ENCODE data around the gene RIPPLY3.
A peak's percentile ranks its signal among the peaks of the same experiment; 100 is the strongest.
"Not testable (repeated sequence)": the region's sequence is repeated elsewhere in the genome, so short reads cannot be mapped to it uniquely, and the experiment has no call there.

Gene RIPPLY3

DNA sequence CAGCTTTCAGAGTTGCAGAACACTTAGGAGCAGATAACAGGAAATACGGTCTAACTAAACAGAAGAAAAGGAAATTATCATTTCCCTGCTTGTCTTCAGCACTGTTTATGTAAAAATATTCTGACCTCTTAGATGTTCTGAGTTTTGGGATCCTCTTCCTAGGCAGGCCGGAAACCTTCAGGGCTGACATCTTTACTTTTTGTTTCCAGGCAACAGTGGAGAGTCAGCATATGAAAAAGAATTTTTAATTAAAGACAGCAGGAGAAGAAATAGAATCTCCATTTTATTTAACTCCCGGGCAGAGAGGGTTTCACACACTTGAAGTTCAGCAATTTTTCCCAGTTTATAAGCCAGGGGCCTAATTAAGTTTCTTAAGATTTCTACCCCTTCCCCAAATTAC, 5.1 kb upstream of the RIPPLY3 start:
- ChIA-PET POLR2A (no interaction called here), CTCF (interaction anchor here (0.7 to 5.1 kb wide), 6 partner anchors 9 to 86 kb away, joined by 3 to 30 read pairs (median 5); no protein-coding TSS in a partner anchor)
- H3K4me3 ChIP-seq (ENCODE audit: low read depth, low read length) = no peak overlapping the region
- TF ChIP-seq ZNF513 (tag by site-specific recombination; IDR thresholded peaks at IDR 0.05) (no peak), ZNF610 (tag by site-specific recombination; IDR thresholded peaks at IDR 0.05; ENCODE audit: borderline replicate concordance) (no peak), ZBTB17 (tag by site-specific recombination; IDR thresholded peaks at IDR 0.05) (no peak), ZNF274 (IDR thresholded peaks at IDR 0.05; ENCODE audit: low read length) (no peak), ZNF274 (tag by site-specific recombination; IDR thresholded peaks at IDR 0.05; ENCODE audit: borderline replicate concordance) (no peak), ZNF324 (tag by site-specific recombination; IDR thresholded peaks at IDR 0.05) (no peak), ZNF394 (tag by site-specific recombination; IDR thresholded peaks at IDR 0.05; ENCODE audit: borderline replicate concordance) (no peak), ZNF423 (tag by site-specific recombination; IDR thresholded peaks at IDR 0.05) (no peak), ZNF350 (tag by site-specific recombination; IDR thresholded peaks at IDR 0.05) (no peak), SALL2 (tag by site-specific recombination; IDR thresholded peaks at IDR 0.05; ENCODE audit: borderline replicate concordance) (no peak), ZNF16 (tag by site-specific recombination; IDR thresholded peaks at IDR 0.05; ENCODE audit: low read depth) (no peak), ZNF530 (tag by site-specific recombination; IDR thresholded peaks at IDR 0.05; ENCODE audit: low read depth) (no peak), KLF16 (tag by site-specific recombination; IDR thresholded peaks at IDR 0.05) (no peak), ZBTB44 (tag by site-specific recombination; IDR thresholded peaks at IDR 0.05) (no peak)
- TF ChIP-seq, protein P1, sequence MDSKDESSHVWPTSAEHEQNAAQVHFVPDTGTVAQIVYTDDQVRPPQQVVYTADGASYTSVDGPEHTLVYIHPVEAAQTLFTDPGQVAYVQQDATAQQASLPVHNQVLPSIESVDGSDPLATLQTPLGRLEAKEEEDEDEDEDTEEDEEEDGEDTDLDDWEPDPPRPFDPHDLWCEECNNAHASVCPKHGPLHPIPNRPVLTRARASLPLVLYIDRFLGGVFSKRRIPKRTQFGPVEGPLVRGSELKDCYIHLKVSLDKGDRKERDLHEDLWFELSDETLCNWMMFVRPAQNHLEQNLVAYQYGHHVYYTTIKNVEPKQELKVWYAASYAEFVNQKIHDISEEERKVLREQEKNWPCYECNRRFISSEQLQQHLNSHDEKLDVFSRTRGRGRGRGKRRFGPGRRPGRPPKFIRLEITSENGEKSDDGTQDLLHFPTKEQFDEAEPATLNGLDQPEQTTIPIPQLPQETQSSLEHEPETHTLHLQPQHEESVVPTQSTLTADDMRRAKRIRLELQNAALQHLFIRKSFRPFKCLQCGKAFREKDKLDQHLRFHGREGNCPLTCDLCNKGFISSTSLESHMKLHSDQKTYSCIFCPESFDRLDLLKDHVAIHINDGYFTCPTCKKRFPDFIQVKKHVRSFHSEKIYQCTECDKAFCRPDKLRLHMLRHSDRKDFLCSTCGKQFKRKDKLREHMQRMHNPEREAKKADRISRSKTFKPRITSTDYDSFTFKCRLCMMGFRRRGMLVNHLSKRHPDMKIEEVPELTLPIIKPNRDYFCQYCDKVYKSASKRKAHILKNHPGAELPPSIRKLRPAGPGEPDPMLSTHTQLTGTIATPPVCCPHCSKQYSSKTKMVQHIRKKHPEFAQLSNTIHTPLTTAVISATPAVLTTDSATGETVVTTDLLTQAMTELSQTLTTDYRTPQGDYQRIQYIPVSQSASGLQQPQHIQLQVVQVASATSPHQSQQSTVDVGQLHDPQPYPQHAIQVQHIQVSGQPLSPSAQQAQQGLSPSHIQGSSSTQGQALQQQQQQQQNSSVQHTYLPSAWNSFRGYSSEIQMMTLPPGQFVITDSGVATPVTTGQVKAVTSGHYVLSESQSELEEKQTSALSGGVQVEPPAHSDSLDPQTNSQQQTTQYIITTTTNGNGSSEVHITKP (tag by site-specific recombination; IDR thresholded peaks at IDR 0.05) = no peak
- H3K27ac ChIP-seq (ENCODE audit: extremely low read depth, low read depth, low read length) = no peak overlapping the region
- H3K4me1 ChIP-seq (ENCODE audit: control insufficient read depth, insufficient read depth, low read length) = no peaks in the 10 kb centered on the region
- H3K36me3 ChIP-seq (ENCODE audit: control insufficient read depth in 2 of 2, insufficient read depth in 1 of 2, low read length in 2 of 2) = no peaks in the 10 kb centered on the region
- H3K9me3 ChIP-seq (ENCODE audit: control insufficient read depth, insufficient read depth, low read depth, low read length) = no peaks in the 10 kb centered on the region

DNA sequence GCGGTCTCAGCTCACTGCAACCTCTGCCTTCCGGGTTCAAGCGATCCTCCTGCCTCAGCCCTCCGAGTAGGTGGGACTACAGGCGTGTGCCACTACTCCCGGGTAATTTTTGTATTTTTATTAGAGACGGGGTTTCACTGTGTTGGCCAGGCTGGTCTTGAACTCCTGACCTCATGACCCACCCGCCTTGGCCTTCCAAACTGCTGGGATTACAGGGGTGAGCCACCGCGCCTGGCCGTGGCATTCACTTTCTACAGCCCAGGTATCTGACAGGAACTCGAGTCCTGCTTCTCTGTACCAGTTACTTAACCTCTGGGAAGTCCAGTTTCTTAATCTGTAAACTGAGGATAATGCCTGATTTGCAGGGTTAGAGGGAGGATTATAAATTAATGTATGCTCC, 3.7 kb upstream of the RIPPLY3 start:
- H3K4me3 ChIP-seq (ENCODE audit: low read depth, low read length); H3K36me3 ChIP-seq (ENCODE audit: control insufficient read depth in 2 of 2, insufficient read depth in 1 of 2, low read length in 2 of 2); POLR2A ChIA-PET; H3K4me1 ChIP-seq (ENCODE audit: control insufficient read depth, insufficient read depth, low read length); H3K9me3 ChIP-seq (ENCODE audit: control insufficient read depth, insufficient read depth, low read depth, low read length); H3K27ac ChIP-seq (ENCODE audit: extremely low read depth, low read depth, low read length): not testable (repeated sequence)
- CTCF ChIA-PET = interaction anchor here (0.6 to 5.1 kb wide), 3 partner anchors 8 to 37 kb away, joined by 3 to 30 read pairs (median 4); no protein-coding TSS in a partner anchor

- CTCF ChIA-PET = interaction anchor here (0.6 kb wide), 1 partner anchor 13 kb away, joined by 4 read pairs; no protein-coding TSS in a partner anchor
- H3K27ac ChIP-seq (ENCODE audit: extremely low read depth, low read depth, low read length); H3K36me3 ChIP-seq (ENCODE audit: control insufficient read depth in 2 of 2, insufficient read depth in 1 of 2, low read length in 2 of 2); H3K4me3 ChIP-seq (ENCODE audit: low read depth, low read length); H3K9me3 ChIP-seq (ENCODE audit: control insufficient read depth, insufficient read depth, low read depth, low read length); H3K4me1 ChIP-seq (ENCODE audit: control insufficient read depth, insufficient read depth, low read length); POLR2A ChIA-PET: not testable (repeated sequence)
- 0 out of 2 replicates have a peak, but pooled peaks have one; percentile 30 for TF ChIP-seq ZNF121 (tag by site-specific recombination; IDR thresholded peaks at IDR 0.05)
Observed at GRCh38 chr21:37003917-37004316, 2.6 kb upstream of the RIPPLY3 start.

Data from HEK293 (cell line).